Testis (tissue), 3 donors: ENCODE results near the gene CTBP2. TPM values are rescaled to one million over a fixed set of nuclear protein-coding genes. Genes with fewer than 3 reads are reported as not detected.

Source experiments
- DNase-seq: peaks from one replicate; pipeline ENCODE4 v3.0.0-alpha.2; 2019
- H3K27ac ChIP-seq, 2 donors: fragments of 200-600 bp; sonication (generic); one replicate each; pipeline ENCODE4 v1.5.1; 2019
- H3K27me3 ChIP-seq: fragments of 200-600 bp; sonication (generic); one replicate; pipeline ENCODE4 v1.5.1; 2019
- H3K36me3 ChIP-seq: fragments of 200-600 bp; sonication (generic); one replicate; pipeline ENCODE4 v1.5.1; 2017; ENCODE audit warnings: low read depth; ENCODE audit errors: missing control alignments
- H3K4me1 ChIP-seq: fragments of 200-600 bp; sonication (generic); one replicate; pipeline ENCODE4 v1.5.1; 2019
- H3K4me3 ChIP-seq, 2 donors: fragments of 200-600 bp; sonication (generic); one replicate each; pipeline ENCODE4 v1.5.1; 2017 to 2019
- H3K9me3 ChIP-seq: fragments of 200-600 bp; sonication (generic); one replicate; pipeline ENCODE4 v1.5.1; 2017
- CTCF ChIP-seq, 3 experiments: fragments of 450-650 bp in 2 of 3; fragments of 200-600 bp in 1 of 3; sonication (generic) in 1 of 3; IDR thresholded peaks; one replicate each; pipeline ENCODE4 v1.5.1; 2016 to 2019; ENCODE audit warnings: antibody characterized with exemption in 3 of 3, mild to moderate bottlenecking in 2 of 3, moderate library complexity in 1 of 3
- POLR2A ChIP-seq: fragments of 450-650 bp; IDR thresholded peaks from one replicate; pipeline ENCODE4 v1.6.1; 2017; ENCODE audit warnings: antibody characterized with exemption, mild to moderate bottlenecking, moderate library complexity
- WGBS, 2 donors: methylation state at CpG; one replicate each; pipeline ENCODE4 v1.1.5; 2018; 5-methylcytosine and 5-hydroxymethylcytosine counted together
- intact Hi-C: fragments of 100-400 bp; cut with DNase I; formaldehyde crosslinking; loops from one replicate; pipeline ENCODE4 v1.15.1; 2023; ENCODE audit warnings: low total_unique reads
- microRNA-seq, 2 donors: library from miRNA; unstranded; fragments of <30 nt; microRNA quantifications; one replicate each; pipeline ENCODE4, GENCODE V29; 2016; ENCODE audit warnings: borderline number of aligned reads in 2 of 2, borderline replicate concordance in 1 of 2
- polyA plus RNA-seq: library from polyadenylated mRNA; stranded (reverse); fragments of 350-450 nt; fragmentation: Illumina TruSeq; extraction: RNeasy Lipid Tissue Mini Kit (QIAGEN cat#74804); gene quantifications from one replicate; pipeline ENCODE4 v1.2.3, GENCODE V29; 2014; ENCODE audit warnings: low read depth, low replicate concordance; ENCODE audit not compliant: insufficient read depth
- small RNA-seq, 2 donors: library from RNA; depleted of rRNA; stranded (forward); fragments of <200 nt; gene quantifications; one replicate each; pipeline ENCODE3, GENCODE V24; 2016
- total RNA-seq, 2 donors: library from RNA; depleted of rRNA; stranded (reverse); fragments of >200 nt; gene quantifications; one replicate each; pipeline ENCODE4 v1.2.3, GENCODE V29; 2016

CTBP2 gene
- total and polyA plus RNA-seq, 3 donors from 2014 or later = 44.7 to 79.5 (median 52.4) TPM

GRCh38 chr10:124936813-124937212 is 223.6 kb downstream of the CTBP2 start:
- peaks cover 6% of the 10 kb centered on the region for H3K4me1 ChIP-seq
- WGBS, 2 donors = 94 to 96% methylated on average over 7 of the region's 7 CpGs
- no peak overlapping the region for H3K27ac ChIP-seq
- DNase-seq = no peak
- intact Hi-C loops = no loop called here
- no peaks in the 10 kb centered on the region for H3K27me3 ChIP-seq
- H3K4me3 ChIP-seq = no peak overlapping the region
- no peaks in the 10 kb centered on the region for H3K9me3 ChIP-seq
- H3K36me3 ChIP-seq = no peaks in the 10 kb centered on the region
- TF ChIP-seq POLR2A (no peak), CTCF (IDR thresholded peaks at IDR 0.05) (no peak)

- no peak overlapping the region for H3K27ac ChIP-seq
- intact Hi-C loops = no loop called here
- WGBS, 2 donors = 79 to 92% methylated on average over 2 of the region's 2 CpGs
- no peaks in the 10 kb centered on the region for H3K36me3 ChIP-seq
- peaks cover 6% of the 10 kb centered on the region for H3K4me1 ChIP-seq
- no peak overlapping the region for H3K4me3 ChIP-seq
- no peaks in the 10 kb centered on the region for H3K27me3 ChIP-seq
- no peaks in the 10 kb centered on the region for H3K9me3 ChIP-seq
- DNase-seq = no peak
- TF ChIP-seq CTCF (IDR thresholded peaks at IDR 0.05) (no peak), POLR2A (no peak)
Observed at GRCh38 chr10:124935946-124936345, 224.4 kb downstream of the CTBP2 start.

Small RNA genes within 50 kb of the gene (microRNA-seq; reads per million reads assigned to microRNA genes)
- gene MIR4296 = 0 reads per million in 2 donors

Small RNA genes within 50 kb of the gene (small RNA-seq; reads per million reads assigned to genes)
- 0 reads per million in 2 donors for gene MIR4296
- 0 reads per million in 2 donors for gene MRPS21P6

Other genes with a start within 250 kb of the CTBP2 start
- 10 to 100 TPM; 38.7 to 46.7 TPM for gene ZRANB1, start 218.4 kb downstream of the CTBP2 start, total RNA-seq
- gene ZRANB1, start 218.4 kb downstream of the CTBP2 start, polyA plus RNA-seq = 37.9 TPM